BJ (cell line): Measurements from ENCODE around the gene TNRC18. TPM values are rescaled to one million over a fixed set of nuclear protein-coding genes. Genes with fewer than 3 reads are reported as not detected.
A peak's percentile ranks its signal among the peaks of the same experiment; 100 is the strongest.
"Not testable (repeated sequence)": the region's sequence is repeated elsewhere in the genome, so short reads cannot be mapped to it uniquely, and the experiment has no call there.

Source experiments
- CTCF ChIA-PET: fragments of 350-600 bp; formaldehyde crosslinking; extraction: SDS; loops from one replicate; lab custom pipeline; 2021; ENCODE audit warnings: antibody characterized with exemption, inconsistent platforms; lab: Yijun Ruan, JAX
- POLR2A ChIA-PET: fragments of 300-600 bp; sonication (Branson Sonifier 250); formaldehyde crosslinking; extraction: SDS; loops from one replicate; lab custom pipeline; 2021; ENCODE audit warnings: antibody characterized with exemption; lab: Charles Lee
- DNase-seq: peaks from one replicate; pipeline ENCODE4 v3.0.0-alpha.2; 2011; ENCODE audit warnings: low read depth
- H3K27me3 ChIP-seq: 2 replicates; pipeline ENCODE4 v1.6.0; 2011; ENCODE audit warnings: low read length; ENCODE audit not compliant: control insufficient read depth, insufficient read depth
- H3K36me3 ChIP-seq: 2 replicates; pipeline ENCODE4 v1.5.1; 2011; ENCODE audit warnings: low read length; ENCODE audit not compliant: control insufficient read depth, insufficient read depth
- H3K4me3 ChIP-seq: 2 replicates; pipeline ENCODE4 v1.5.1; 2011; ENCODE audit warnings: low read depth, mild to moderate bottlenecking, control low read depth, low read length
- CTCF ChIP-seq: IDR thresholded peaks from 2 replicates; pipeline ENCODE4 v1.5.1; 2011; ENCODE audit warnings: low read depth, mild to moderate bottlenecking, control low read depth, inconsistent platforms, low read length, moderate library complexity; ENCODE audit not compliant: insufficient read depth
- polyA plus RNA-seq: library from polyadenylated mRNA; depleted of rRNA; stranded (reverse); fragments of >200 nt; gene quantifications from 2 replicates; pipeline ENCODE4 v1.2.3, GENCODE V29; 2011

Gene TNRC18
- polyA plus RNA-seq, 1 experiment = 20.1 TPM

GRCh38 chr7:5284304-5285281, 139.0 kb downstream of the TNRC18 start:
- ChIA-PET CTCF (interaction anchor here (0.8 kb wide), 1 partner anchor 44 kb away, joined by 4 read pairs; no protein-coding TSS in a partner anchor), POLR2A (no interaction called here)
- no peaks in the 10 kb centered on the region for H3K36me3 ChIP-seq
- H3K4me3 ChIP-seq = no peak overlapping the region
- H3K27me3 ChIP-seq = no peaks in the 10 kb centered on the region; the same call in none of the 2 replicates
- TF ChIP-seq CTCF = peak; percentile 35
- no peak for DNase-seq

- ChIA-PET POLR2A (no interaction called here), CTCF (no interaction called here)
- DNase-seq = no peak
- no peak for TF ChIP-seq CTCF
- H3K36me3 ChIP-seq = no peaks in the 10 kb centered on the region
- H3K4me3 ChIP-seq = peak overlapping the region; percentile 40
- no peaks in the 10 kb centered on the region; the same call in none of the 2 replicates for H3K27me3 ChIP-seq
These were observed 140.0 kb downstream of the TNRC18 start for GRCh38 chr7:5283421-5284303.

GRCh38 chr7:5282543-5283316, 140.9 kb downstream of the TNRC18 start, which contains the start of gene SLC29A4:
Gene SLC29A4, plus strand, starts transcription at chr7:5282943. Its CDS starts 4,874 bp downstream, at chr7:5287817.
- no peak for DNase-seq
- no peaks in the 10 kb centered on the region for H3K36me3 ChIP-seq
- peak within 1 kb of the TSS; percentile 40 for H3K4me3 ChIP-seq
- ChIA-PET CTCF (no interaction called here), POLR2A (no interaction called here)
- TF ChIP-seq CTCF = no peak
- no peaks in the 10 kb centered on the region; the same call in none of the 2 replicates for H3K27me3 ChIP-seq

- POLR2A ChIA-PET, H3K27me3 ChIP-seq, H3K4me3 ChIP-seq, H3K36me3 ChIP-seq, DNase-seq, CTCF ChIA-PET: not testable (repeated sequence)
These were observed 141.8 kb downstream of the TNRC18 start for GRCh38 chr7:5281598-5282500.
